A549 treated with CpdA at 1 μM for 4 hours (cell line): Measurements from ENCODE around the gene THOP1. TPM values are rescaled to one million over a fixed set of nuclear protein-coding genes. Genes with fewer than 3 reads are reported as not detected.

ENCODE experiments used
- total RNA-seq: library from RNA; stranded (reverse); fragments of 200-300 nt; extraction: Qiagen RNA extraction; gene quantifications from 5 replicates; pipeline ENCODE4 v1.2.3, GENCODE V29; 2022; ENCODE audit warnings: low read depth

Gene THOP1
- 80.4 to 111 TPM (median 99.5 TPM) in 5 replicates for total RNA-seq

GRCh38 chr19:2785244-2785997 is at the start of gene THOP1:
THOP1 (plus strand) TSS chr19:2785503; CDS start chr19:2785663, 160 bp downstream.

DNA sequence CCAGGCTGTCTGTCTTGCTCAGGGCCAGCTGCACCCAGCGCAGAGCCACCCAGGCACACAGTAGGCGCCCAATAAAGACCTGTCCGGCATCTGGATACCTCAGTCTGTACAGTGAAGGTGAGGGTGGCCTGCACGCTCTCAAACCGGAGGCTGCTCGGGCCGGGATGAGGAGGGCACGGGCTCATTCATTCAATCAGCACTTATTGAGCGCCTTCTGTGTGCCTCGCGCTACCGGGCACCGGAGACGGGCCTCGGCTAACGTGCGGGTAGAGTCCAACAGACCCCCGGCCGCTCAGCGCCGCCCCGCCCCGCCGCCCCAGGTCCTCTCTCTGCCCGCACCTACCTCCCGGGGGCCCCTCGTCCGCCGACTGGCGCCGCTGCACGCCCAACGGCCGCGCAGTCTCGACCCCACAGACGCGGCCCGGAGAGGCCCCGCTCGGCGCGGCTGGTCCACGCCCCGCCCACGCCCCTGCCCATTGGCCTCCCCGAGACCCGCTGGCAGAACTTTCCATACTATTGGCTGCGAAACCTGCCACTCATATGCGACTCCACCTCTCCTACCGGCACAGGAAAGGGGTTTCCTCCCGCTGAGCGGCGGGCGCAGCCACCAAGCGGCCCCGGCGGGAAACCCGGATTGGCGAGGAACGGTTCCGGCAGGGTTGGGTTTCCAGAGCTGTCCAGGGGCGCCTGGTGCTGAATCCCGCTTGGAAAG is 45.5 kb upstream of the THOP1 start, which contains the start of gene SLC39A3:
Gene SLC39A3 (minus strand): TSS at position 416 of the 712 bp plus-strand sequence. CDS start 2,760 bp downstream, outside the sequence.

GRCh38 chr19:2782936-2783780 is 2.1 kb upstream of the THOP1 start, which contains the start of gene SGTA:
SGTA (minus strand) TSS chr19:2783273; CDS start chr19:2769068, 14,205 bp downstream.

GRCh38 chr19:2819540-2820111 is 34.3 kb downstream of the THOP1 start, which contains the start of gene ZNF554:
ZNF554 (plus strand) TSS chr19:2819868; CDS start chr19:2820072, 204 bp downstream.

GRCh38 chr19:2840794-2841791 is 55.8 kb downstream of the THOP1 start, which contains the start of gene ZNF555:
ZNF555 (plus strand) TSS chr19:2841475; CDS start chr19:2841573, 98 bp downstream.

Other genes starting within 250 kb of the THOP1 start
- gene GNG7, start 82.8 kb upstream of the THOP1 start, total RNA-seq = 0.05 to 0.09 TPM (median 0.06 TPM) in 4 of 5 replicates, not detected in the other
- gene DIRAS1, start 64.1 kb upstream of the THOP1 start, total RNA-seq = 3.3 to 4.1 TPM (median 3.9 TPM) in 5 replicates
- gene SLC39A3, start 45.5 kb upstream of the THOP1 start, total RNA-seq = 24.8 to 30.9 TPM (median 28.5 TPM) in 5 replicates
- 59.2 to 84.2 TPM (median 75.9 TPM) in 5 replicates for gene SGTA, start 2.2 kb upstream of the THOP1 start, total RNA-seq
- 0.86 to 1.5 TPM (median 0.93 TPM) in 5 replicates for gene ZNF554, start 34.4 kb downstream of the THOP1 start, total RNA-seq
- 2.2 to 2.9 TPM (median 2.7 TPM) in 5 replicates for gene ZNF555, start 56.0 kb downstream of the THOP1 start, total RNA-seq
- gene ZNF556, start 81.8 kb downstream of the THOP1 start, total RNA-seq = 0.01 to 0.05 TPM in 2 of 5 replicates, not detected in the others
- 1.9 to 3.2 TPM (median 2.0 TPM) in 5 replicates for gene ZNF57, start 115.4 kb downstream of the THOP1 start, total RNA-seq
- gene ZNF77, start 159.5 kb downstream of the THOP1 start, total RNA-seq = 1.3 to 2.1 TPM (median 1.4 TPM) in 5 replicates
- gene TLE6, start 192.1 kb downstream of the THOP1 start, total RNA-seq = 3.1 to 6.5 TPM (median 5.1 TPM) in 5 replicates
- gene TLE2, start 243.8 kb downstream of the THOP1 start, total RNA-seq = 2.3 to 4.4 TPM (median 3.1 TPM) in 5 replicates